ENCODE measurements around the gene OTULINL. TPM values are rescaled to one million over a fixed set of nuclear protein-coding genes. Genes with fewer than 3 reads are reported as not detected.

OTULINL gene
- total RNA-seq, 1 experiment from 2014 or later, result 1.2 TPM

Other genes starting within 250 kb of the OTULINL start
- gene OTULIN, start 82.9 kb downstream of the OTULINL start, total RNA-seq (2014; rRNA removed; shearing (Covaris generic)), result 23.0 and 32.7 TPM in 2 replicates

Measured in H4 (cell line).